Measurements from ENCODE around the gene UQCRC2.

GRCh38 chr16:21989751-21990150, 36.6 kb downstream of the UQCRC2 start:
- TF ChIP-seq YY1 (IDR thresholded peaks at IDR 0.05; ENCODE audit: extremely low read depth, insufficient replicate concordance, low read depth, low read length) (no peak), RAD21 (IDR thresholded peaks at IDR 0.05; ENCODE audit: low read depth) (no peak), POLR2AphosphoS5 (IDR thresholded peaks at IDR 0.05; ENCODE audit: low read depth, low read length) (no peak), CTCF (IDR thresholded peaks at IDR 0.05 in 2 of 3, conservative IDR thresholded peaks at IDR 0.05 in 1 of 3; ENCODE audit: borderline replicate concordance in 1 of 3, insufficient read depth in 1 of 3, low read depth in 2 of 3, low read length in 2 of 3) (no peak), POLR2A (IDR thresholded peaks at IDR 0.05; ENCODE audit: borderline replicate concordance, extremely low read depth, insufficient read depth, insufficient read length) (no peak), CBX3 (IDR thresholded peaks at IDR 0.05; ENCODE audit: low read depth) (no peak), EZH2 (IDR thresholded peaks at IDR 0.05) (no peak), EZH2phosphoT487 (IDR thresholded peaks at IDR 0.05; ENCODE audit: borderline replicate concordance) (no peak)
